Right atrium auricular region (tissue), 2 donors: ENCODE results near the gene P2RX2. TPM values are rescaled to one million over a fixed set of nuclear protein-coding genes. Genes with fewer than 3 reads are reported as not detected.

ENCODE experiments used
- DNase-seq: peaks from one replicate; pipeline ENCODE4 v3.0.0-alpha.2; 2019; ENCODE audit warnings: low spot score
- H3K27ac ChIP-seq, 2 donors: fragments of 200-600 bp; sonication (generic); 1 replicate in 1 of 2; 2 replicates in 1 of 2; pipeline ENCODE4 v1.5.1; 2016 to 2019
- H3K27me3 ChIP-seq, 2 donors: fragments of 200-600 bp; sonication (generic); one replicate each; pipeline versions ENCODE4 v1.5.1 to v1.6.0; 2017 to 2019
- H3K36me3 ChIP-seq: fragments of 200-600 bp; sonication (generic); one replicate; pipeline ENCODE4 v1.5.1; 2016
- H3K4me1 ChIP-seq, 2 donors: fragments of 200-600 bp; sonication (generic); one replicate each; pipeline versions ENCODE4 v1.5.1 to v1.6.0; 2017 to 2019
- H3K4me3 ChIP-seq, 2 donors: fragments of 200-600 bp; sonication (generic); 1 replicate in 1 of 2; 2 replicates in 1 of 2; pipeline ENCODE4 v1.5.1; 2017 to 2019; ENCODE audit warnings: mild to moderate bottlenecking in 1 of 2, moderate library complexity in 1 of 2
- H3K9me3 ChIP-seq, 2 donors: fragments of 200-600 bp; sonication (generic); one replicate each; pipeline ENCODE4 v1.5.1; 2019
- CTCF ChIP-seq, 2 donors: fragments of 200-600 bp; sonication (generic); IDR thresholded peaks; one replicate each; pipeline ENCODE4 v1.5.1; 2019; ENCODE audit warnings: antibody characterized with exemption in 2 of 2
- total RNA-seq, 2 donors: library from RNA; depleted of rRNA; stranded (reverse); fragments of >200 nt; gene quantifications; one replicate each; pipeline ENCODE4 v1.1.0, GENCODE V29; 2016

The P2RX2 gene
- total RNA-seq, 2 donors from 2014 or later = not detected

- H3K27ac ChIP-seq = no peak overlapping the region
- peaks cover 0 to 8% of the 10 kb centered on the region in 2 donors for H3K9me3 ChIP-seq
- DNase-seq = no peak
- no peaks in the 10 kb centered on the region for H3K27me3 ChIP-seq
- H3K36me3 ChIP-seq = no peaks in the 10 kb centered on the region
- peaks cover 0 to 5% of the 10 kb centered on the region in 2 donors for H3K4me1 ChIP-seq
- no peak overlapping the region for H3K4me3 ChIP-seq
- TF ChIP-seq CTCF (IDR thresholded peaks at IDR 0.05) = no peak
Observed at GRCh38 chr12:132588821-132589669, 29.5 kb upstream of the P2RX2 start.

DNA sequence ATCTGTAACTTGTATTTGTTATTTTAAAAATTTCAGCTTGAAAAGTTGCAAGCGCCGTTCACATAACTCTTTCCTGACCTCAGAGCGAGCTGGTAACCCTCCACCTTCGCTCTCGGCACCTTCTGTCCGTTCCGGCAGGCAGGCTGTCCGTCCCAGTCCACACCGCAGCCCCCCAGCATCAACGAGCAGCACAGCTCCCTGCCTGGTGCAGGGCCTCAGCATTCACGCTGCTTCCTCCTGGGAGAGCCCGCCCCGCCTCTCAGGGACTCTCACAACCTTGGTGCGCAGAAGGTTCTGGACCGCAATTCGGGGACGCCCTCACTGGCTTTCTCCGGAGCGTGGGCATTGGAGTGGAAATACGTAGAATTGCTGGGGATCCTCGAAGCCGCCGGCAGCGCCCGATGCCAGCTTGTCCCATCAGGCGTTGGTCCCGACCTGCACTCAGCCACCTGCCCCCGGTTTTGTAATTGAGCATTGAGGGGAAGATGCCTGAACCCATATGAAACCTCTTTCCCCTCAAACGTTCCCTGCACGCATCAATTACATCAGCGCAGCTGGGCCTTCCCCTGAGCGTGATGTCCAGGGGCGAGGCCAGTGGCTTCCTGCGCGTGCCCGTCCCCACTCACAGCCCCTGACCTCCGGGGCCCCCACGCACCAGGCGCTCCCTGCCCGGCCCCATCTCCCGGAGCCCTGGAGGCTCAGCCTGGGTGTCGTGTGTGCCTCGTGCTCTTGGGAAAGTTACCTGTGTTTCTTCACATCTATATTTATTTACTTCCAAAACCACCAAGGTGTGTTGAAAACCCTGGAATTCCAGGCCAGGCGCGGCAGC, 27.3 kb upstream of the P2RX2 start:
- Histone ChIP-seq H3K9me3 (peaks cover 0 to 8% of the 10 kb centered on the region in 2 donors), H3K36me3 (no peaks in the 10 kb centered on the region), H3K4me1 (peaks cover 0 to 5% of the 10 kb centered on the region in 2 donors), H3K4me3 (no peak overlapping the region), H3K27me3 (no peaks in the 10 kb centered on the region), H3K27ac (no peak overlapping the region)
- no peak for TF ChIP-seq CTCF (IDR thresholded peaks at IDR 0.05)
- no peak for DNase-seq

GRCh38 chr12:132592282-132592970, 26.1 kb upstream of the P2RX2 start:
- Histone ChIP-seq H3K27me3 (no peaks in the 10 kb centered on the region), H3K27ac (no peak overlapping the region), H3K4me3 (no peak overlapping the region), H3K9me3 (peaks cover 0 to 8% of the 10 kb centered on the region in 2 donors), H3K36me3 (no peaks in the 10 kb centered on the region), H3K4me1 (peaks cover 0 to 6% of the 10 kb centered on the region in 2 donors)
- TF ChIP-seq CTCF (IDR thresholded peaks at IDR 0.05) = no peak
- DNase-seq = no peak

DNA sequence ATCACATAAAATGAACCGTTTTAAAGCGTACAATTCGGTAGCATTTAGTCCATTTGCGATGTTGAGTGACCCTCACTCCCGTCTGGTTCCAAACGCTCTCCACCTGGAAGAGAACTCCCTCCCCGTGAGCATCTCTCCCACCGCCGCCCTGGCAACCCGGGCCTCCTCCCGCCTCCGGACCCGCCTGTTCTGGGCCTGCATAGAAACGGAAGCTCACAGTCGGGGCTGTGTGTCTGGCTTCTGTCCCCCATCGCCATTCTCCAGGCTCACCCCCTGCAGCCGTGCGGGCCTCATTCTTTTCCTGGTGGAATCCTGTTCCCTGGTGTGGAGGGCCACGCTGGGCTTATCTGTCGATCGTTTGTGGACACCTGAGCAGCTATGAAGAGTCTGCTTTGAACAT, 25.5 kb upstream of the P2RX2 start:
- DNase-seq = no peak
- no peak for TF ChIP-seq CTCF (IDR thresholded peaks at IDR 0.05)
- Histone ChIP-seq H3K27ac (no peak overlapping the region), H3K9me3 (peaks cover 0 to 8% of the 10 kb centered on the region in 2 donors), H3K4me3 (no peak overlapping the region), H3K27me3 (no peaks in the 10 kb centered on the region), H3K4me1 (peaks cover 0 to 9% of the 10 kb centered on the region in 2 donors), H3K36me3 (no peaks in the 10 kb centered on the region)

GRCh38 chr12:132593521-132593920, 25.1 kb upstream of the P2RX2 start:
- H3K4me3 ChIP-seq = peak overlapping the region; percentile 9 to 22
- no peak for DNase-seq
- no peaks in the 10 kb centered on the region for H3K27me3 ChIP-seq
- peaks cover 0 to 6% of the 10 kb centered on the region in 2 donors for H3K9me3 ChIP-seq
- H3K4me1 ChIP-seq = peaks cover 0 to 9% of the 10 kb centered on the region in 2 donors
- TF ChIP-seq CTCF (IDR thresholded peaks at IDR 0.05) = no peak
- H3K27ac ChIP-seq = no peak overlapping the region
- no peaks in the 10 kb centered on the region for H3K36me3 ChIP-seq
